HG03064 (cell line): ENCODE measurements around the gene CDCA3.

Experiments used
- ATAC-seq: cut with Tn5 transposase; IDR thresholded peaks from one replicate; pipeline ENCODE4 v1.9.1; 2021; ENCODE audit warnings: low read depth; ENCODE audit not compliant: unreplicated experiment

Gene CDCA3

DNA sequence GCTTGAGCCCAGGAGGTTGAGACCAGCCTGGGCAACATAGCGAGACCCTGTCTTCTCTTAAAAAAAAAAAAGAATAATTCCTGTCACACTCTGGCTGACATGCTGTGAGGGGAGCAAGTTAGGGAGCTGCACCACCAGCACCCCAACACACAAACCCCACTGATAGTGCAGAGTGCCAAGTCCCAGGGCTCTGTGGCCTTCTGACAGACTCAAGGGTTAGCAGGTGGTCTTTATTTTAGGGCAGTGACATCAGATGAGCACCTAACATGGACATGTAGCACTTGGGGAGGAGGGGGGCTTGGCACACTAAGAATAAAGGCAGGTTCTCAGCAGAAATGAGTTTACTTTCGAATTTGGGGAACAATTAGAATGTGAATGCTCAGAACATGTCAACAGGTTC, 7.7 kb upstream of the CDCA3 start:
- ATAC-seq = no peak

DNA sequence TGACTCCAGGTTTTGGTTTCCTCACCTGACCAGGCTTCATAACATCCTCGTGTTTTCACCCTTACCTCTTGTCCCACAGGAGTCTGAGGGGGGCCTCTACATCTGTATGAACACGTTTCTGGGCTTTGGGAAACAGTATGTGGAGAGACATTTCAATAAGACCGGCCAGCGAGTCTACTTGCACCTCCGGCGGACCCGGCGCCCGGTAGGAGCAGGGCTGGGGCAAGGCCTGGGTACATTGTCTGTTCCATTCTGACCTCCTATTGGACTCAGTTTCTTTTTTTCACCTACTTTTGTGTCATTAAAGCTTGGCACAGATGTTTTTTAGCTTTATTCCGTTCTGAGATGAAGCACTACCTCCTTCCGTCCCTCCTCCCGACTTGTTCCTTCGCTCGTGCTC, 4.2 kb upstream of the CDCA3 start:
- no peak for ATAC-seq

DNA sequence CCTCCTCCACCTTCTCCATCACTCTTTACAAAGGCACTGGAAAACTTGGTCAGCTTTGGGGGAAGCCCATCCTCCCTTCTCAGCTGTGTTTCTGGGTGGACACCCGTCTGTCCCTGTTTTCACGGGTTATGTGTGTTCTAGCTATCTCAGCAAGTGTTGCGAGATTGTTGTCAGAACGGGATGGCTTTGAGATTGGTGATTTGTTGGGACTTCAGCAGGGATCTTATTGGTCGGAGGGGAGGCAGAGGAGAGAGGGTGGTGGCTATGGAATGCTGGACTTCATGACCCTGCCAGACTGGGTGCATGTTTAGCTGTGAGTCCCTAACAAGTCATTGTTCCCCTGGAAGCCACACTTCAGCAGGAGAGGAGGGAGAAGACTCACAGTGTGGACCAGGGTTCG, 3.0 kb upstream of the CDCA3 start:
- no peak for ATAC-seq

DNA sequence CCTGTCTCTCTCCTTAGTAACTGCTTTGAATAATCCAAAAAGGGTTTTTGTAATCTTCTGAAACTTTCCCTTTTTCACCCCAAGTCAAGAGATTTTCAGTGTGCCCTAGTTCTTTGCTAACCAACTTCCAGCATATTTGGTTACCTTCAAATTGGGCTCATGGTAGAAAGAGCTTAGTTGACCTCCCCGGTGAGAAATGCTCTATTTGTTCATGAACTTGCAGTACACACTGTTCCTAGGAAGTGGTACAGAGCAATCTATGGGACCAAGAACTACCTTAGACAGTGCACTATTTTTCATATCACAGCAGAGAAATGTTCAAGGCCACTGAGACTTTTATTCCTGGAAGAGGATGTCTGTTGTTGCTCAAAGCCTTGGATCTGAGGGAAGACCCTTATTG, 2.5 kb upstream of the CDCA3 start:
- ATAC-seq = no peak

- ATAC-seq = no peak
Observed at GRCh38 chr12:6852651-6853354, 1.7 kb upstream of the CDCA3 start.

DNA sequence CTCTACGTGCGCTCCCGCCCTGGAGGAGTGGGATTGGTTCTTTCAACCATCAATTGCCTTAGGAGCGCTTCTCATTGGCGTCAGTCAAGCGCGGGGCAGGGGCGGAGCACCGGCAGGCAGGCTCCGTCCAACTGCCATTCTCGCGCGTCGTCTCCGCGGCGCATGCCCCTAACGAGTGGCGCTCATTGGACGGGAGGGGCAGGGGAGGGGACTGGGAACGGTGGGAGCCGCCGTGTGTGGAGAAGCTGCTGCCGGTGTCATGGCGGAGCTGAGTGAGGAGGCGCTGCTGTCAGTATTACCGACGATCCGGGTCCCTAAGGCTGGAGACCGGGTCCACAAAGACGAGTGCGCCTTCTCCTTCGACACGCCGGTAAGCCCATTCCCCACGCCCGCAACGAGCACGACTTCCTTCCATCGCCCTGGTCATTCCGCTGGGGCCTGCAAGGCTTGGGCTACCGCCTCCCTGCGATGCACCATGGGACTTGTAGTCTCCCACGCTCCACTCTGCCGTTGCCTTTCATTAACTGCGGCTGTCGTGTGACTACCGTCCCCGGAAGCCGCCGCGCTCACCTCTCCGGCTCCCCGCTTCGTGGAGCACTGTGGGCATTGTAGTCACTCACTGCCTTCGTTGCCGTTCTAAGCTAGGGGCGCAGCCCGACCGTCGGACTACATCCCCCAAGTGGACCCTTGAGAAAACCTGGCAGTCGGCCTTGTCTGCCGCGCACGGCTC, 1.0 kb upstream of the CDCA3 start, which contains the start of gene USP5:
Gene USP5 (plus strand): TSS at position 230 of the 730 bp plus-strand sequence. CDS start 30 bp downstream, at position 260.
- peak; percentile 62 for ATAC-seq

DNA sequence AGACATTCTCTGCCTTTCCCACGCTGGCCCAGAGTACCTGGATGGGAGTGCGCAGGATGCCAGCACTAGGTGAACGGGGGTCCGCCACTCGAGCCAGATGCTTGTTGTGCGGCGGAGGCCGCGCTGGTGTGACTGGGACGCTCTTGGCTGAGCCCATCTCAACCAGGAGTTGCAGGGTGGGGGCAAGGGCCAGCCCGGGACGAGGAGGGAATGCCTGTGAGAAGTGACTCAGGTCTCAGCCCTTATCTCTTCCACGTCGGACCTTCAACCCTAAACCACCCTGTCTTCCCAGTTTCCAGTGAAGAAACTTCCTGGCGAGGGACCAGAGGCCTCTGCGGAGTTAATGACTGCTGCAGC, 312 bp downstream of the CDCA3 start:
- ATAC-seq = no peak

GRCh38 chr12:6849976-6850560, 1.0 kb downstream of the CDCA3 start:
- no peak for ATAC-seq

DNA sequence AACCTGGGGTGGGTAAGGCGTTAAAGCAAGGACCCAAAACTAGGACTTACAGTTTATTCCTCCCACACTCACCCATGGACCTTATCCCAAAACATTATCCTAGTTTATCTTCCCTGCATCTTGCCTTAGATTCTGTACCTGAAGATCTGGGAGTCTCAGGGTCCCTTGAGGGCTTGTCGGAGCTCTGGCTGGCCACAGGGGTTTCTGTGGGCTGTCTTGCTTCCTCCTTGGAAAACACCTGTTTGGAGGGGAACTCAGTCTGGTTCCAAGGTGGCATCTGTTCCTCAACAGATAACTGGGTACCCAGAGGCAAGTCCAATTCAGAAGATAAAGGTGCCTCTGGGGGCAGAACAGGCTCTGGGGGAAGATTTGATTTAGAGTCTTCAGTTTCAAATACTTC, 1.7 kb downstream of the CDCA3 start:
- ATAC-seq = no peak

- ATAC-seq = no peak
Observed at GRCh38 chr12:6847676-6848075, 3.4 kb downstream of the CDCA3 start.

DNA sequence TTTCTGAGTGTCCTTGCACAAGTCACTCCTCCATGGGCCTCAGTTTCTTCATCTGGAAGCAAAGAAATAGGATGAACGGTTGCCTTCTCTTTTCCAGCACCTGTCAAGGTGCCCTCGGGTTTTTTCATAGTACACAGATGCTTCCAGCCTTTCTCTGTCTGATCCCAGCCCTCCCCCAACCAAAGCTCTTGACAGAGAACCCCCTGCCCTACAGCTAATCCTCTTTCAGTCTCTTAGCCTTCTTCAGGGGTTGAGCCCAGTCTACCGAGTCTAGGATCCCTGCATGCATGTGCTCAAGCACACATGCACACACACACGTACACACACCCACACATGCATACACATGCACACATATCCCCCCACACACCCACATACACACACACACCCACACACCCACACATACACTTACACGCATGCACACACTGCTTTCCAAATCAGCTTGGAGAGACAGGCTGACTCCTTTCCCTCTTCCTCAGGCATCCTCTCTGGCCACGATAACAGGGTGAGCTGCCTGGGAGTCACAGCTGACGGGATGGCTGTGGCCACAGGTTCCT, 4.7 kb downstream of the CDCA3 start:
- ATAC-seq = no peak

DNA sequence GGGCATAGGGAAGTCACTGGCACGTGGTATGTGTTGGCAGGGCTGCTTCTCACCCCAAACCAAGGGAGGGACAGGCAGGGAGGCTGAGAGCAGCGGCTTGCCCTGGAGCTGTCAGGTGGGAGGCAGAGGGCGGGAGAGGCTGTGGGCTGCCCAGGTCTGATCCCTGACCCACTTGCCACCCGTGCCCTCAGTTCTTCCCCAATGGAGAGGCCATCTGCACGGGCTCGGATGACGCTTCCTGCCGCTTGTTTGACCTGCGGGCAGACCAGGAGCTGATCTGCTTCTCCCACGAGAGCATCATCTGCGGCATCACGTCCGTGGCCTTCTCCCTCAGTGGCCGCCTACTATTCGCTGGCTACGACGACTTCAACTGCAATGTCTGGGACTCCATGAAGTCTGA, 5.7 kb downstream of the CDCA3 start:
- no peak for ATAC-seq

- ATAC-seq = no peak
Observed at GRCh38 chr12:6843118-6843902, 7.8 kb downstream of the CDCA3 start.

DNA sequence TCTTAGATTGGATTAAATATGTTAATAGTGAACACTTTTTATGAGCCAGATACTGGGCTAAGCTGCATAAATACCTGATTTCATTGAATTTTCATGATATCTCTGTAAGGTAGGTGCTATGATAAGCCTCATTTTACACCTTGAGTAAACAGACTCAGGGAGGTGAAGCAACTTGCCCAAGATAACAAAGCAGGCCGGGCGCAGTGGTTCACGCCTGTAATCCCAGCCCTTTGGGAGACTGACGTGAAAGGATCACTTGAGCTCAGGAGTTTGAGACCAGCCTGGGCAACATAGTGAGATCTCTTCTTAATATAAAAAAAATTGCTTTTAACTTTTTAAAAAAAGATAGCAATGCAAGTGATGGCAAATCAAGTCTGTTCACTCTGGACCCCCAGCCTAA, 9.0 kb downstream of the CDCA3 start:
- ATAC-seq = no peak

GRCh38 chr12:6840761-6841515, 10.1 kb downstream of the CDCA3 start, which contains the start of gene GNB3:
GNB3 (plus strand) TSS chr12:6840925; CDS start chr12:6841288, 363 bp downstream.
- no peak for ATAC-seq

- ATAC-seq = no peak
Observed at GRCh38 chr12:6840330-6840729, 10.8 kb downstream of the CDCA3 start.

DNA sequence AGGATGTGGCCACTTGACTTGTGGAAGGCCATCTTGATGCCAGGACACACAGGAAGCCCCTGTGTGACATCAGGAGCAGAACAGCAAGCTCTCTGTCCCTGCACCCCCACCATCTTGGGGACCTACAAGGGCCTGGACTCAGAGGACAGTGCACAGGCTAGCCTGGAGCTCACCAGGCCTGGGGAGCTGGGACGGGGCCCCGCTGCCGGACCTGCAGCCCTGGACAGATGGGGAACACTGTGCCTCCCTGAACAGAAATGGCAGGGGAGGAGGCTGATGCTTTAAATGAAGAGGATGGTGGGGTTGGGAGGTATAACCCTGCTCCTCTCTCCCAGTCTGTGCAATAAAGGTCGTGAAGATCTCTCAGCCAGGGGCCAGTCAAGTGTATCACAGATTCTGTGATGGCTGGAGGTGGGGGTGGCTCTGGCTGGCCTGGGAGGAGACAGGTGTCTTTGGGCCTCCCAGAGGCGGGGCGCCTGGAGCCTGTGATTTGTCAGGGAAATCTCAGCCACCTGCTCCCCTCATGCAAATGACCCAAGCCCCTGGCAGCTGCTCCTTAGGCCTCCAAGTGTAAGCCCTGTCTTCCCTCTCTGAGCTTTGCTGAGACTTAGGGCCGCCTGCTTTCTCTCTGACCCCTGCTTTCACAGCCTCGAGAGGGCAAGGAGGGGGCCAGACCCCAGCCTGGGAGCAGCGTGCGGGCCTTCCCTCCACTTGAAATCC, 11.4 kb downstream of the CDCA3 start:
- peak; percentile 68 for ATAC-seq

- no peak for ATAC-seq
Observed at GRCh38 chr12:6838854-6839253, 12.2 kb downstream of the CDCA3 start.

GRCh38 chr12:6837370-6838060, 13.6 kb downstream of the CDCA3 start:
- ATAC-seq = no peak
